Body of pancreas (tissue), 4 donors: ENCODE measurements around the gene DDO.

Experiments used
- POLR2A ChIP-seq, 3 donors: fragments of 450-650 bp; IDR thresholded peaks; one replicate each; pipeline ENCODE4 v1.6.1; 2016; ENCODE audit warnings: antibody characterized with exemption in 3 of 3, mild to moderate bottlenecking in 2 of 3
- TF ChIP-seq, protein P1 (sequence below), 7 experiments: fragments of 450-650 bp in 4 of 7; fragments of 200-600 bp in 3 of 7; sonication (generic) in 3 of 7; IDR thresholded peaks; one replicate each; pipeline ENCODE4 v1.5.1; 2016 to 2019; ENCODE audit warnings: antibody characterized with exemption in 7 of 7

DNA sequence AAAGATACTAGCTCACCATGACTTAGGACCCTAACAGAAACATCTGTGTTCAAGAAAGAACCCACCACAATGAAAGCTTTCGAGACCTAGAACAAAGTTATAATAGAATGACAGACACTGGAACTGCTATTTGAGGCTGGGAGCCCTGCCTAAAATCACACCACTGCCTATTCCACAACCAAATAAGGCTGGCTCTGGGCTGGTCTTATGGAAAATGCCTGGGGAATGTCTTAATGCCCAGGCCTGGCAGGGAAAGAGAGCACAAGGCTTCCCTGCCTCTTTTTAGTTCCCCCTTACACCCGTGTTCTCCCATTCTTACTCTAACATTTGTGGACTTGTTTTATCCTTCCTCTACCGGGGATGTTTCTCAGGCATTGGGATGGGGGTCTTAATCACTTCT lies 51.6 kb downstream of the DDO start:
- TF ChIP-seq POLR2A (IDR thresholded peaks at IDR 0.05) = no peak
- TF ChIP-seq, protein P1, sequence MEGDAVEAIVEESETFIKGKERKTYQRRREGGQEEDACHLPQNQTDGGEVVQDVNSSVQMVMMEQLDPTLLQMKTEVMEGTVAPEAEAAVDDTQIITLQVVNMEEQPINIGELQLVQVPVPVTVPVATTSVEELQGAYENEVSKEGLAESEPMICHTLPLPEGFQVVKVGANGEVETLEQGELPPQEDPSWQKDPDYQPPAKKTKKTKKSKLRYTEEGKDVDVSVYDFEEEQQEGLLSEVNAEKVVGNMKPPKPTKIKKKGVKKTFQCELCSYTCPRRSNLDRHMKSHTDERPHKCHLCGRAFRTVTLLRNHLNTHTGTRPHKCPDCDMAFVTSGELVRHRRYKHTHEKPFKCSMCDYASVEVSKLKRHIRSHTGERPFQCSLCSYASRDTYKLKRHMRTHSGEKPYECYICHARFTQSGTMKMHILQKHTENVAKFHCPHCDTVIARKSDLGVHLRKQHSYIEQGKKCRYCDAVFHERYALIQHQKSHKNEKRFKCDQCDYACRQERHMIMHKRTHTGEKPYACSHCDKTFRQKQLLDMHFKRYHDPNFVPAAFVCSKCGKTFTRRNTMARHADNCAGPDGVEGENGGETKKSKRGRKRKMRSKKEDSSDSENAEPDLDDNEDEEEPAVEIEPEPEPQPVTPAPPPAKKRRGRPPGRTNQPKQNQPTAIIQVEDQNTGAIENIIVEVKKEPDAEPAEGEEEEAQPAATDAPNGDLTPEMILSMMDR (IDR thresholded peaks at IDR 0.05) = no peak
